Measurements from ENCODE around the gene AMPD3. TPM values are rescaled to one million over a fixed set of nuclear protein-coding genes. Genes with fewer than 3 reads are reported as not detected.

The AMPD3 gene
- total RNA-seq, 2 donors from 2014 or later = 20.0 to 22.1 TPM

DNA sequence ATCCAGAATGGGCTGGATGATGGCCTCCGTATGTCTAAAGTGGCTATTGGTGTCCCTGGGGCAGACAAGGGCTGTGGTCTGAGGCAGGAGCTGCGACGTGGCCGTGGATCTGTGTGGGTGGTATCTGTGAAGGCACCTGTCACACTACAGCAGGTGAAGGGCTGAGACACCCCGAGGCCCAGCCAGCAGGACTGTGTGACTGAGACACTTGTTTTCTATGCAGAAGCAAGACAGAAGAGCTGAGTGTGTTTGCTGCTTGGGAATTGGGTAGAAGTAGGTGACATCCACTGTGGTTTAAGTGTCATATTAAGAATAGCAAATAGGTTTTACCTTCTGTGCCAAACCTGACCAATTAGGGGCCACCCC, 35.0 kb downstream of the AMPD3 start:
- no peaks in the 10 kb centered on the region for H3K27me3 ChIP-seq (replicated peaks; ENCODE audit: insufficient read depth)
- H3K9me3 ChIP-seq = no peaks in the 10 kb centered on the region
- TF ChIP-seq POLR2AphosphoS5 (IDR thresholded peaks at IDR 0.05) (no peak), POLR2A (IDR thresholded peaks at IDR 0.05) (no peak)
- TF ChIP-seq, protein P1, sequence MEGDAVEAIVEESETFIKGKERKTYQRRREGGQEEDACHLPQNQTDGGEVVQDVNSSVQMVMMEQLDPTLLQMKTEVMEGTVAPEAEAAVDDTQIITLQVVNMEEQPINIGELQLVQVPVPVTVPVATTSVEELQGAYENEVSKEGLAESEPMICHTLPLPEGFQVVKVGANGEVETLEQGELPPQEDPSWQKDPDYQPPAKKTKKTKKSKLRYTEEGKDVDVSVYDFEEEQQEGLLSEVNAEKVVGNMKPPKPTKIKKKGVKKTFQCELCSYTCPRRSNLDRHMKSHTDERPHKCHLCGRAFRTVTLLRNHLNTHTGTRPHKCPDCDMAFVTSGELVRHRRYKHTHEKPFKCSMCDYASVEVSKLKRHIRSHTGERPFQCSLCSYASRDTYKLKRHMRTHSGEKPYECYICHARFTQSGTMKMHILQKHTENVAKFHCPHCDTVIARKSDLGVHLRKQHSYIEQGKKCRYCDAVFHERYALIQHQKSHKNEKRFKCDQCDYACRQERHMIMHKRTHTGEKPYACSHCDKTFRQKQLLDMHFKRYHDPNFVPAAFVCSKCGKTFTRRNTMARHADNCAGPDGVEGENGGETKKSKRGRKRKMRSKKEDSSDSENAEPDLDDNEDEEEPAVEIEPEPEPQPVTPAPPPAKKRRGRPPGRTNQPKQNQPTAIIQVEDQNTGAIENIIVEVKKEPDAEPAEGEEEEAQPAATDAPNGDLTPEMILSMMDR (IDR thresholded peaks at IDR 0.05) = no peak
- H3K36me3 ChIP-seq = no peaks in the 10 kb centered on the region
- WGBS = 94% methylated on average over 5 of the region's 5 CpGs
- H3K27ac ChIP-seq = no peak overlapping the region
- no peak for DNase-seq (ENCODE audit: low spot score)
- no peak overlapping the region for H3K4me3 ChIP-seq
- H3K4me1 ChIP-seq (replicated peaks) = no peaks in the 10 kb centered on the region
- intact Hi-C loops (cut with DNase I) = loop anchor here (5.0 kb wide), 1 partner anchor 33 kb away; the partner anchor contains the start of gene AMPD3

DNA sequence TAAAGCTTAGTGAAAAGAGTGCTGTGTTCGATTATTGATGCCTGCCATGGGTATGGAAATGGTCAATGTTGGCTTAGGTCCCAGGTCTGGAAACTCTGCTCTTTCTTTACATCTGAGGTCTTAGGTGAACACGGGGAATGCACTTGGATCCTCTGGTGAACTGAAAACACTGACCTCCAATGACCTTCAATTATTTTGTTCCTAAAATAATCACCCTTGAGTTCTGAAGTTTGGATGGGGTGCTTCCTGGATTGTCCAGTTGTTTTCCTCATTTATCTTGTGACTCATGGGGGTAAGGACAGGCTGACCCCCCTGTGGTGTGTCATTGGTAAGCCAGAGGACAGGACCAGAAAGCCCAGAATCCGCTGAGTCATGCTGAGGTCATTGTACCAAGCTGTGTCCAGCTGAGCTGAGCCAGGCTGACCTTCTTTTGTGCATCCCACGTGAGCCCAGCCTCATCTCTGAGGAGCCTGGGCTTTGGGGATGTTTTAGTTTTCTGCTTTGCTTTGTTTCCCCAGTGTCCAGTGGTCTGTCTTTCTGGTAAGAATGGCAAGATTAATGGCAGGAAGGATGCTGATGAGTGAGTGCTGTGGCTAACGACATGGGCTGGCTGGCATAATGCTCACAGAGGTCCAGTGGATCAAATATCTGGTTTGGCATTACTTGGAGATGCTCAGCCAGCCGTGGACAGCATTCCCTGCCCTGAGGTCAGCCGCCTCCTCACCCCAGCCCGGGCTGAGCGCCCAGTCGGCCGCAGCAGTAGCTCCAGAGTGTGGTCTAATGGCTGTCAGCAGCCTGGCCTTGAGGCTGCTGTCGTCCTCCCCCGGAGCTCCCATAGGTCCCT, 35.6 kb downstream of the AMPD3 start:
- WGBS = 56% methylated on average over 13 of the region's 13 CpGs
- Histone ChIP-seq H3K27ac (peak overlapping the region in 1 of 2 donors; percentile 24), H3K4me3 (no peak overlapping the region), H3K9me3 (no peaks in the 10 kb centered on the region), H3K36me3 (no peaks in the 10 kb centered on the region), H3K4me1 (replicated peaks) (no peaks in the 10 kb centered on the region), H3K27me3 (replicated peaks; ENCODE audit: insufficient read depth) (no peaks in the 10 kb centered on the region)
- no peak for DNase-seq (ENCODE audit: low spot score)
- TF ChIP-seq POLR2A (IDR thresholded peaks at IDR 0.05) = no peak
- TF ChIP-seq, protein P1 (IDR thresholded peaks at IDR 0.05) = no peak
- TF ChIP-seq POLR2AphosphoS5 (IDR thresholded peaks at IDR 0.05) = peak; percentile 37
- intact Hi-C loops (cut with DNase I) = loop anchor here (5.0 kb wide), 1 partner anchor 33 kb away; the partner anchor contains the start of gene AMPD3

DNA sequence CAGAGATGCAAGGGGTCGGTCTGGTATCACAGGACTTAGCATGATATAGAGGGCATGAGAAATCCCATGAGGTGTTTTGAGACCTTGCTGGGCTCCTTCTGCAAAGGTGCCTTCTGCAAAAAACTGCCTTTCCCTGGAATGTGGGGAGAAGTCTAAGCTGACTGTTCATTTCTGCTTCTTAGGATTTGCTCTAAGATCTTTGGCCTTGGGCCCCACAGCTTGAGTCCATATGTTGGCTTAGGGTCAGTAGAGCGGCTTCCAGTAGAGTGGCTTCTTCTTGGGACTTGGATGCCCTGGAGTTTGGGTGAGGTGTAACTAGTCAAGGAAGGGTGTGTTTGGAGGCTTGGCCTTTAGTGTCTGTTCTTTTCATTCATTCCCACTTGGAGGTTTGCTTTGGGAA, 37.0 kb downstream of the AMPD3 start:
- H3K27me3 ChIP-seq (replicated peaks; ENCODE audit: insufficient read depth) = no peaks in the 10 kb centered on the region
- no peak for DNase-seq (ENCODE audit: low spot score)
- TF ChIP-seq, protein P1 (IDR thresholded peaks at IDR 0.05) = no peak
- TF ChIP-seq POLR2AphosphoS5 (IDR thresholded peaks at IDR 0.05) = no peak
- no peak for TF ChIP-seq POLR2A (IDR thresholded peaks at IDR 0.05)
- no peak overlapping the region for H3K27ac ChIP-seq
- H3K9me3 ChIP-seq = no peaks in the 10 kb centered on the region
- WGBS = 96% methylated on average over 2 of the region's 2 CpGs
- peaks cover 0 to 3% of the 10 kb centered on the region in 2 donors for H3K36me3 ChIP-seq
- H3K4me1 ChIP-seq (replicated peaks) = no peaks in the 10 kb centered on the region
- intact Hi-C loops (cut with DNase I) = loop anchor here (5.0 kb wide), 1 partner anchor 35 kb away; the partner anchor contains the start of gene AMPD3
- H3K4me3 ChIP-seq = no peak overlapping the region

DNA sequence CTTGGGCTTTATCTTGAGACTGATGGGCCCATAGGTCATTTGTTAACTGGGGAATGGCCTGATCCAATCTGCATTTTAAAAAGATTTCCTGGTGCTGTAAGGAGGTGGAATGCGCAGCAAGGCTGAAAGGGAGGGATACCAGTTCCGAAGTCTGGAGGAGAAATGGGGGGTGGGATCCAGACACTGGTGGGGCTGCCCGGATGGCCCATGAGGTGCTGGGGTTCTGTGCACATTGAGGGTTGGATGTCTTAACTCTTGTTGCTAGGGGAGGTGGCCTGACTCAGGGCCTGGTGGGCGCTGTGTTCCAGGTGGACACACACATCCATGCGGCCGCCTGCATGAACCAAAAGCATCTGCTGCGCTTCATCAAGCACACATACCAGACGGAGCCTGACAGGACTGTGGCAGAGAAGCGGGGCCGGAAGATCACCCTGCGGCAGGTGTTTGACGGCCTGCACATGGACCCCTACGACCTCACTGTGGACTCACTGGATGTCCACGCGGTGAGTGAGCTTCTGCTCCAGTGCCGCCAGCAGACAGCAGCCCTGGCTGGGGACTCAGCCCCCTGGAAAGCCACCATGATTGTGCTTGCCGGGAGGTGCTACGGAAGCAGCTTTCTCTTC, 38.1 kb downstream of the AMPD3 start:
- peaks cover 0 to 3% of the 10 kb centered on the region in 2 donors for H3K36me3 ChIP-seq
- TF ChIP-seq POLR2A (IDR thresholded peaks at IDR 0.05) (no peak), POLR2AphosphoS5 (IDR thresholded peaks at IDR 0.05) (no peak)
- TF ChIP-seq, protein P1 (IDR thresholded peaks at IDR 0.05) = no peak
- H3K27me3 ChIP-seq (replicated peaks; ENCODE audit: insufficient read depth) = no peaks in the 10 kb centered on the region
- H3K27ac ChIP-seq = no peak overlapping the region
- H3K4me1 ChIP-seq (replicated peaks) = no peaks in the 10 kb centered on the region
- no peaks in the 10 kb centered on the region for H3K9me3 ChIP-seq
- intact Hi-C loops (cut with DNase I) = loop anchor here (5.0 kb wide), 1 partner anchor 36 kb away; the partner anchor contains the start of gene AMPD3
- 96% methylated on average over 17 of the region's 18 CpGs for WGBS
- no peak for DNase-seq (ENCODE audit: low spot score)
- no peak overlapping the region for H3K4me3 ChIP-seq
